D721Med (cell line): ENCODE data around the gene GTPBP3.

Experiments used
- DNase-seq: peaks from one replicate; pipeline ENCODE4 v3.0.0; 2011; ENCODE audit warnings: low spot score; ENCODE audit not compliant: insufficient read length
- FAIRE-seq: peaks from 2 replicates; lab custom pipeline; 2011; peaks lifted over from hg19 to GRCh38; lab: Jason Lieb, UNC
- TF ChIP-seq, protein P1 (sequence below): IDR thresholded peaks from 2 replicates; pipeline ENCODE4 v1.5.1; 2012; ENCODE audit warnings: mild to moderate bottlenecking, control low read depth; ENCODE audit not compliant: insufficient read depth; ENCODE audit errors: missing control alignments

GTPBP3 gene

GRCh38 chr19:17335575-17335974 lies 1.8 kb upstream of the GTPBP3 start:
- FAIRE-seq (no peak), DNase-seq (no peak)
- TF ChIP-seq, protein P1, sequence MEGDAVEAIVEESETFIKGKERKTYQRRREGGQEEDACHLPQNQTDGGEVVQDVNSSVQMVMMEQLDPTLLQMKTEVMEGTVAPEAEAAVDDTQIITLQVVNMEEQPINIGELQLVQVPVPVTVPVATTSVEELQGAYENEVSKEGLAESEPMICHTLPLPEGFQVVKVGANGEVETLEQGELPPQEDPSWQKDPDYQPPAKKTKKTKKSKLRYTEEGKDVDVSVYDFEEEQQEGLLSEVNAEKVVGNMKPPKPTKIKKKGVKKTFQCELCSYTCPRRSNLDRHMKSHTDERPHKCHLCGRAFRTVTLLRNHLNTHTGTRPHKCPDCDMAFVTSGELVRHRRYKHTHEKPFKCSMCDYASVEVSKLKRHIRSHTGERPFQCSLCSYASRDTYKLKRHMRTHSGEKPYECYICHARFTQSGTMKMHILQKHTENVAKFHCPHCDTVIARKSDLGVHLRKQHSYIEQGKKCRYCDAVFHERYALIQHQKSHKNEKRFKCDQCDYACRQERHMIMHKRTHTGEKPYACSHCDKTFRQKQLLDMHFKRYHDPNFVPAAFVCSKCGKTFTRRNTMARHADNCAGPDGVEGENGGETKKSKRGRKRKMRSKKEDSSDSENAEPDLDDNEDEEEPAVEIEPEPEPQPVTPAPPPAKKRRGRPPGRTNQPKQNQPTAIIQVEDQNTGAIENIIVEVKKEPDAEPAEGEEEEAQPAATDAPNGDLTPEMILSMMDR: no peak

DNA sequence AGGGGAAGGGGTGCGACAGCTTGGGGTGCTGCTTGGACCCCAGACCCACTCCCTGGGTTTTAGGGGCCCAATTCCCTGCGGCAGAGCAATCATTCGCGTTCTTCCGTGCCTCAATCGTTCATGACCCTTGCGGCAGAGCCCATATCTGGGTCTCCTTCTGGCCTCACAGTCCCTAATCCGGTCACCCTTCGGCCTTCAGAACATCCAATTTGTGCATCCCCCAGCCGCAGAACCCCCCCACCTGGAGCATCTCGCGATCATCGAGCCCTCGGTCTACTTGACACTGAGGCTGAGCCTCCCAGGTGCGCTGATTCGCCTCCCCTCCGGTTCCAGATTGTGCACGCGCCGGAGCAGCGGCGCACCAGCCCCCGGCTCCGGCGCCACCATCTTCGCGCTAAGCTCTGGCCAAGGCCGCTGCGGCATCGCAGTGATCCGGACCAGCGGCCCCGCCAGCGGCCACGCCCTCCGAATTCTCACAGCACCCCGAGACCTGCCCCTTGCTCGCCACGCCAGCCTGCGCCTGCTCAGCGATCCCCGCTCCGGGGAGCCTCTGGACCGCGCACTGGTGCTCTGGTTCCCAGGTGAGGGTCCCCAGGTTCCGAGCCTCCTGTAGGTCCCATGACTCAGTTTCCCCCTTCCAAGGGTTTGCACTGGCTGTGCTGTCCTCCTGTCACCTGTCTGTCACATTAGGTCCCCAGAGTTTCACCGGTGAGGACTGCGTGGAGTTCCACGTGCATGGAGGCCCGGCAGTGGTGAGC lies 501 bp downstream of the GTPBP3 start:
- DNase-seq (no peak), FAIRE-seq (no peak)

GRCh38 chr19:17338433-17339078 lies 1.2 kb downstream of the GTPBP3 start:
- DNase-seq (no peak), FAIRE-seq (no peak)
- TF ChIP-seq, protein P1: no peak

More for the DNA sequence above, 501 bp downstream of the GTPBP3 start:
- TF ChIP-seq, protein P1: no peak

DNA sequence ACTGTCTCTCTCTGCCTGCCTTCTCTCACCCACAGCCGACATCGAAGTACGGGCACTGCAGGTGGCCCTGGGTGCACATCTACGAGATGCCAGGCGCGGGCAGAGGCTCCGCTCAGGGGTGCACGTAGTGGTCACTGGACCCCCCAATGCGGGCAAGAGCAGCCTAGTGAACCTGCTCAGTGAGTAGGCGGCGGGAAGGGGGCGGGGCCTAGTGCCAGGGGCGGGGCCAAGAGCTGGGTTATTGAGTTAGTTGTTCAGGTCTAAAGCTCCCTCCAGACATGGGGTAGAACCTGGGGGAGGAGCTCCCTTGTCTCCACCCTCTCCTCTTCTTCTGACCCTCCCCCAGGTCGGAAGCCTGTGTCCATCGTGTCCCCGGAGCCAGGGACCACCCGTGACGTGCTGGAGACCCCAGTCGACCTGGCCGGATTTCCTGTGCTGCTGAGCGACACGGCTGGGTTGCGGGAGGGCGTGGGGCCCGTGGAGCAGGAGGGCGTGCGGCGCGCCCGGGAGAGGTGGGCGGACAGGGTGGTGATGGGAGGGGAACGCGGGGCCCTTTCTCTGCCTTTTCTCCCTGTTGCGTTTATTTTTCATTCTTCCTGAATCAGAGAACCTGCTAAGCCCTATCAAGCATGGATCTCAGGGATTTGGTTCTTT lies 1.9 kb downstream of the GTPBP3 start:
- TF ChIP-seq, protein P1: no peak
- no peak for DNase-seq
- FAIRE-seq: no peak

DNA sequence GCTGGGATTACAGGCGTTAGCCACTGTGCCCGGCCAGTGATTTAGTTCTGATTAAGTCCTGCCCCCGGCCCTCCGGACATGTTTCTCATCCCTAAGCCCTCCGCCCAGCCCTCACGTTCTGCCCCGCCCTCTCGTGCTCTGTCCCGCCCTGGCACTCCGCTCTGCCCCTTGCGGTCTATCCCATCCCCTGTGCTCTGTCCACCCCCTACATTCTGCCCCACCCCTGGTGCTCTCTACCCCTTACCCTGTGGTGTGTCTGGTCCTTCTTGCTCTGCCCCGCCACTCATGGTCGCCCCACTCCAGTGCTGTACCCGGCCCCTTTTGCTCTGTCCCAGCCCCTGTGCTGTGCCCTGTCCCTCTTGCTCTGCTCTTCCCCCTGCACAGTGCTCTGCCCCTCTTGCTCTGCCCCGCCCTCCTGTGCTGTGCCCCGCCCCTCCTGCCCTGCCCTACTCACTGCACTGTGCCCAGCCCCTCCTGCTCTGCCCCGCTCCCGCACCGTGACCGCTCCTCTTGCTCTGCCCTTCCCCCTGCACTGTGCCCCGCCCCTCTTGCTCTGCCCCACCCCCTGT lies 3.0 kb downstream of the GTPBP3 start:
- TF ChIP-seq, protein P1: no peak
- DNase-seq (no peak), FAIRE-seq (no peak)

DNA sequence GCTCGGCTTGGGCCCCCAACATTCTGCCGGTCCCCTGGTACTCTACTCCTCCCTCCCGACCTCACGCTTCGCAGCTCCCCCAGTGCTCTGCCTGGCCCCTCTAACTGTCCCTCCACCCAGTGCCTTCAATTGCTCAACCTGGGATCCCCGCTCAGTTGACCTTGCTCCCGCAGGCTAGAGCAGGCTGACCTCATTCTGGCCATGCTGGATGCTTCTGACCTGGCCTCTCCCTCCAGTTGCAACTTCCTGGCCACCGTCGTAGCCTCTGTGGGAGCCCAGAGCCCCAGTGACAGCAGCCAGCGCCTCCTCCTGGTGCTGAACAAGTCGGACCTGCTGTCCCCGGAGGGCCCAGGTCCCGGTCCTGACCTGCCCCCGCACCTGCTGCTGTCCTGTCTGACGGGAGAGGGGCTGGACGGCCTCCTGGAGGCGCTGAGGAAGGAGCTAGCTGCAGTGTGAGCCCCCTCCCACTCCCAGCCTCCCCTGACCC lies 3.6 kb downstream of the GTPBP3 start:
- TF ChIP-seq, protein P1: no peak
- no peak for FAIRE-seq

More for the DNA sequence above, 3.6 kb downstream of the GTPBP3 start:
- DNase-seq: no peak
